HG02623 (cell line): ENCODE data around the gene RNF208.
A peak's percentile ranks its signal among the peaks of the same experiment; 100 is the strongest.
"Not testable (repeated sequence)": the region's sequence is repeated elsewhere in the genome, so short reads cannot be mapped to it uniquely, and the experiment has no call there.

ENCODE experiments used
- ATAC-seq: cut with Tn5 transposase; IDR thresholded peaks from one replicate; pipeline ENCODE4 v1.9.1; 2021; ENCODE audit warnings: moderate library complexity; ENCODE audit not compliant: unreplicated experiment

Gene RNF208

GRCh38 chr9:137222190-137223077 is at the start of gene RNF208:
TSS of gene RNF208 (minus strand) at chr9:137222240. CDS start at chr9:137221212, 1,028 bp downstream.
- no peak for ATAC-seq

GRCh38 chr9:137271696-137272076 is 49.6 kb upstream of the RNF208 start:
- no peak for ATAC-seq

- ATAC-seq, result no peak
These were observed 49.1 kb upstream of the RNF208 start for GRCh38 chr9:137270929-137271695.

GRCh38 chr9:137269231-137269772 is 47.3 kb upstream of the RNF208 start:
- no peak for ATAC-seq

- no peak for ATAC-seq
These were observed 46.6 kb upstream of the RNF208 start for GRCh38 chr9:137268538-137269201.

- ATAC-seq, result no peak
These were observed 45.9 kb upstream of the RNF208 start for GRCh38 chr9:137267933-137268355.

GRCh38 chr9:137266585-137267453 is 44.8 kb upstream of the RNF208 start:
- ATAC-seq, result no peak

GRCh38 chr9:137266162-137266527 is 44.1 kb upstream of the RNF208 start:
- ATAC-seq, result no peak

GRCh38 chr9:137265496-137266161 is 43.6 kb upstream of the RNF208 start:
- no peak for ATAC-seq

GRCh38 chr9:137264067-137264466 is 42.0 kb upstream of the RNF208 start:
- no peak for ATAC-seq

- no peak for ATAC-seq
These were observed 41.5 kb upstream of the RNF208 start for GRCh38 chr9:137263506-137263905.

GRCh38 chr9:137262909-137263285 is 40.9 kb upstream of the RNF208 start:
- no peak for ATAC-seq

GRCh38 chr9:137262173-137262908 is 40.3 kb upstream of the RNF208 start:
- not testable (repeated sequence) for ATAC-seq

- no peak for ATAC-seq
These were observed 34.8 kb upstream of the RNF208 start for GRCh38 chr9:137256856-137257255.

GRCh38 chr9:137256362-137256761 is 34.3 kb upstream of the RNF208 start:
- ATAC-seq, result no peak

- peak; percentile 13 for ATAC-seq
These were observed 33.5 kb upstream of the RNF208 start for GRCh38 chr9:137255448-137256114.

- ATAC-seq, result peak; percentile 76
These were observed 32.8 kb upstream of the RNF208 start, which contains the start of gene NELFB for GRCh38 chr9:137254624-137255447. TSS of gene NELFB (plus strand) at chr9:137255327.
